IPS-15b (cell line): ENCODE measurements around the gene AGAP1.

Experiments used
- H3K27me3 ChIP-seq: one replicate; pipeline ENCODE4 v1.6.1; 2013; ENCODE audit warnings: low read length; ENCODE audit not compliant: control insufficient read depth, insufficient read depth
- H3K36me3 ChIP-seq: one replicate; pipeline ENCODE4 v1.6.1; 2013; ENCODE audit warnings: low read length; ENCODE audit not compliant: control insufficient read depth, insufficient read depth
- H3K4me1 ChIP-seq: one replicate; pipeline ENCODE4 v1.6.1; 2013; ENCODE audit warnings: mild to moderate bottlenecking, low read length; ENCODE audit not compliant: control insufficient read depth, insufficient read depth
- H3K4me3 ChIP-seq: one replicate; pipeline ENCODE4 v1.5.1; 2013; ENCODE audit warnings: low read depth, low read length
- H3K9ac ChIP-seq: one replicate; pipeline ENCODE4 v1.6.1; 2013; ENCODE audit warnings: low read depth, mild to moderate bottlenecking, low read length
- H3K9me3 ChIP-seq: one replicate; pipeline ENCODE4 v1.6.1; 2013; ENCODE audit warnings: mild to moderate bottlenecking, low read length; ENCODE audit not compliant: control insufficient read depth, insufficient read depth

The AGAP1 gene

GRCh38 chr2:235610696-235611257 lies 116.9 kb downstream of the AGAP1 start:
- Histone ChIP-seq H3K4me3 (no peak overlapping the region), H3K9ac (no peak overlapping the region), H3K9me3 (no peaks in the 10 kb centered on the region), H3K4me1 (no peaks in the 10 kb centered on the region), H3K27me3 (no peaks in the 10 kb centered on the region), H3K36me3 (no peaks in the 10 kb centered on the region)

- Histone ChIP-seq H3K4me3 (no peak overlapping the region), H3K27me3 (no peaks in the 10 kb centered on the region), H3K36me3 (no peaks in the 10 kb centered on the region)
Observed at GRCh38 chr2:235611349-235611748, 117.5 kb downstream of the AGAP1 start.

GRCh38 chr2:235611756-235612155 lies 117.9 kb downstream of the AGAP1 start:
- Histone ChIP-seq H3K36me3 (no peaks in the 10 kb centered on the region), H3K27me3 (no peaks in the 10 kb centered on the region), H3K4me1 (no peaks in the 10 kb centered on the region), H3K4me3 (no peak overlapping the region), H3K9ac (no peak overlapping the region), H3K9me3 (no peaks in the 10 kb centered on the region)

More at GRCh38 chr2:235611349-235611748, 117.5 kb downstream of the AGAP1 start:
- Histone ChIP-seq H3K4me1 (no peaks in the 10 kb centered on the region), H3K9me3 (no peaks in the 10 kb centered on the region), H3K9ac (no peak overlapping the region)

- H3K4me1 ChIP-seq, result no peaks in the 10 kb centered on the region
- no peak overlapping the region for H3K4me3 ChIP-seq
- no peak overlapping the region for H3K9ac ChIP-seq
- no peaks in the 10 kb centered on the region for H3K27me3 ChIP-seq
- H3K9me3 ChIP-seq, result no peaks in the 10 kb centered on the region
- H3K36me3 ChIP-seq, result no peaks in the 10 kb centered on the region
Observed at GRCh38 chr2:235612181-235612950, 118.5 kb downstream of the AGAP1 start.

GRCh38 chr2:235613649-235614048 lies 119.8 kb downstream of the AGAP1 start:
- Histone ChIP-seq H3K27me3 (no peaks in the 10 kb centered on the region), H3K36me3 (no peaks in the 10 kb centered on the region), H3K9me3 (no peaks in the 10 kb centered on the region), H3K4me1 (no peaks in the 10 kb centered on the region), H3K9ac (no peak overlapping the region), H3K4me3 (no peak overlapping the region)

- Histone ChIP-seq H3K9me3 (no peaks in the 10 kb centered on the region), H3K4me3 (no peak overlapping the region), H3K4me1 (no peaks in the 10 kb centered on the region), H3K36me3 (no peaks in the 10 kb centered on the region), H3K27me3 (no peaks in the 10 kb centered on the region), H3K9ac (no peak overlapping the region)
Observed at GRCh38 chr2:235614176-235614860, 120.5 kb downstream of the AGAP1 start.

- no peaks in the 10 kb centered on the region for H3K4me1 ChIP-seq
- no peak overlapping the region for H3K4me3 ChIP-seq
- no peaks in the 10 kb centered on the region for H3K9me3 ChIP-seq
- no peak overlapping the region for H3K9ac ChIP-seq
- H3K36me3 ChIP-seq, result no peaks in the 10 kb centered on the region
- no peaks in the 10 kb centered on the region for H3K27me3 ChIP-seq
Observed at GRCh38 chr2:235614900-235615712, 121.3 kb downstream of the AGAP1 start.

GRCh38 chr2:235616885-235617284 lies 123.0 kb downstream of the AGAP1 start:
- no peaks in the 10 kb centered on the region for H3K4me1 ChIP-seq
- H3K27me3 ChIP-seq, result no peaks in the 10 kb centered on the region
- no peaks in the 10 kb centered on the region for H3K9me3 ChIP-seq
- H3K36me3 ChIP-seq, result no peaks in the 10 kb centered on the region
- H3K9ac ChIP-seq, result no peak overlapping the region
- H3K4me3 ChIP-seq, result no peak overlapping the region

GRCh38 chr2:235618039-235618438 lies 124.2 kb downstream of the AGAP1 start:
- Histone ChIP-seq H3K9me3 (no peaks in the 10 kb centered on the region), H3K27me3 (no peaks in the 10 kb centered on the region), H3K4me1 (no peaks in the 10 kb centered on the region), H3K4me3 (no peak overlapping the region), H3K36me3 (no peaks in the 10 kb centered on the region), H3K9ac (no peak overlapping the region)

GRCh38 chr2:235619544-235619943 lies 125.7 kb downstream of the AGAP1 start:
- no peaks in the 10 kb centered on the region for H3K4me1 ChIP-seq
- H3K27me3 ChIP-seq, result no peaks in the 10 kb centered on the region
- H3K9ac ChIP-seq, result no peak overlapping the region
- H3K36me3 ChIP-seq, result no peaks in the 10 kb centered on the region
- no peaks in the 10 kb centered on the region for H3K9me3 ChIP-seq
- no peak overlapping the region for H3K4me3 ChIP-seq

- Histone ChIP-seq H3K36me3 (no peaks in the 10 kb centered on the region), H3K27me3 (no peaks in the 10 kb centered on the region), H3K9ac (no peak overlapping the region), H3K9me3 (no peaks in the 10 kb centered on the region), H3K4me3 (no peak overlapping the region), H3K4me1 (no peaks in the 10 kb centered on the region)
Observed at GRCh38 chr2:235621736-235622135, 127.9 kb downstream of the AGAP1 start.
